ENCODE measurements around the gene XKR7. TPM values are rescaled to one million over a fixed set of nuclear protein-coding genes. Genes with fewer than 3 reads are reported as not detected.
"Not testable (repeated sequence)": the region's sequence is repeated elsewhere in the genome, so short reads cannot be mapped to it uniquely, and the experiment has no call there.

The XKR7 gene
- total and polyA plus RNA-seq, 10 of the 15 experiments (the other 5 are each of a cell fraction or from before 2014, with no cell fraction given), result not detected

DNA sequence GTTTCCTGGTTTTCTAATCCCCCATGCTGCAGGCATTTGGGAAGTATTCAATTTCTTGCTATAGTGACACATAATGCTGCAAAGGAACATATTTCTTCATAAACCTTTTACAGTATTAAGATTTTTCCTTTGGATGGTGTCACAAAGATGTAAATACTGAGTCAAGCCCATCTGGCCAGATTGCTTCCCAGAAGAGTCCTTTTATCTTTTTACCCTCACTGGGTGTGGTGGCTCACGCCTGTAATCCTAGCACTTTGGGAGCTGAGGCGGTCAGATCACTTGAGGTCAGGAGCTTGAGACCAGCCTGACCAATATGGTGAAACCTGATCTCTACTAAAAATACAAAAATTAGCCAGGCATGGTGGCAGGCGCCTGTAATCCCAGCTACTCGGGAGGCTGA is 38.3 kb upstream of the XKR7 start:
- ChIA-PET POLR2A (interaction anchor here (1.2 kb wide), 1 partner anchor 9 kb away, joined by 3 read pairs; no protein-coding TSS in a partner anchor), CTCF (interaction anchor here (0.8 to 2.6 kb wide), 3 partner anchors 23 to 77 kb away, joined by 3 to 14 read pairs (median 3); partner anchors contain the start of gene PDRG1), SMC1A (ENCODE audit: uncharacterized antibody, unreplicated experiment) (interaction anchor here (0.9 to 1.8 kb wide), 5 partner anchors 11 to 75 kb away, joined by 3 to 5 read pairs (median 4); partner anchors contain the start of gene PDRG1)
- H3K79me2 ChIP-seq (ENCODE audit: control insufficient read depth, insufficient read depth, low read length); DNase-seq (ENCODE audit: low read depth, low spot score); H3K4me1 ChIP-seq (ENCODE audit: control insufficient read depth, insufficient read depth, low read length); H3K9me3 ChIP-seq (replicated peaks; ENCODE audit: control insufficient read depth, insufficient read depth, low read length); FAIRE-seq; BruUV-seq (replicated peaks); H3K27me3 ChIP-seq (replicated peaks in 1 of 2; ENCODE audit: control insufficient read depth in 2 of 2, insufficient read depth in 2 of 2, low read length in 1 of 2); intact Hi-C loops (cut with micrococcal nuclease; ENCODE audit: unreplicated experiment); H3K27ac ChIP-seq (ENCODE audit: control insufficient read depth, insufficient read depth); ATAC-seq; H3K9ac ChIP-seq (ENCODE audit: control insufficient read depth, insufficient read depth, low read length); H3K4me3 ChIP-seq; H3K4me2 ChIP-seq (ENCODE audit: control insufficient read depth, insufficient read depth); H4K20me1 ChIP-seq (ENCODE audit: control insufficient read depth, insufficient read depth); H2AFZ ChIP-seq (ENCODE audit: control insufficient read depth, low read depth, low read length); in situ Hi-C loops (cut with MboI); H3K36me3 ChIP-seq (ENCODE audit: control insufficient read depth in 2 of 2, insufficient read depth in 2 of 2, low read length in 1 of 2); RAD21 ChIA-PET (ENCODE audit: unreplicated experiment): not testable (repeated sequence)
- WGBS (ENCODE audit: insufficient coverage, insufficient replicate concordance, low lambda C conversion rate, missing lambda C conversion rate), result 67% methylated on average over 4 of the region's 4 CpGs

DNA sequence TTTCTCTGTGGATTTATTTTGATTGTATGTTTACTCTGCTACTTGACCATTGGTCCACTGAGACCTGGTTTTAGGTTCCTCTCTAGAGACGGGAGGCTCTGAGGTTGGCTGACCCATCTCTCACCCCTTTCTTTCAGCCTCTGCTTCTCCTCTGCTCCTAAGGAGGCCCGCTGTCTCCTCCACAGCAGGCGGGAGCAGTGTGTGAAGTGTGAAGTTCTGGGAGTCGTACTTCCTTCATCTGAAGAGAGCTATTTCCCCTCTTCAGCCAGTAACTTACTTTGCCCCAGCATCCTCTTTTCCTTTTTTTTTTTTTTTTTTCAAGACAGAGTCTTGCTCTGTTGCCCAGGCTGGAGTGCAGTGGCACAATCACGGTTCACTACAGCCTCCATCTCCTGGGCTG is 37.2 kb upstream of the XKR7 start:
- Histone ChIP-seq H3K9ac (ENCODE audit: control insufficient read depth, insufficient read depth, low read length) (no peak overlapping the region), H2AFZ (ENCODE audit: control insufficient read depth, low read depth, low read length) (no peak overlapping the region), H3K4me3 (no peak overlapping the region), H3K79me2 (ENCODE audit: control insufficient read depth, insufficient read depth, low read length) (no peaks in the 10 kb centered on the region), H3K27me3 (replicated peaks in 1 of 2; ENCODE audit: control insufficient read depth in 2 of 2, insufficient read depth in 2 of 2, low read length in 1 of 2) (no peaks in the 10 kb centered on the region), H3K4me1 (ENCODE audit: control insufficient read depth, insufficient read depth, low read length) (no peaks in the 10 kb centered on the region), H4K20me1 (ENCODE audit: control insufficient read depth, insufficient read depth) (no peaks in the 10 kb centered on the region), H3K27ac (ENCODE audit: control insufficient read depth, insufficient read depth) (no peak overlapping the region), H3K4me2 (ENCODE audit: control insufficient read depth, insufficient read depth) (no peak overlapping the region), H3K9me3 (replicated peaks; ENCODE audit: control insufficient read depth, insufficient read depth, low read length) (no peaks in the 10 kb centered on the region), H3K36me3 (ENCODE audit: control insufficient read depth in 2 of 2, insufficient read depth in 2 of 2, low read length in 1 of 2) (no peaks in the 10 kb centered on the region)
- WGBS (ENCODE audit: insufficient coverage, insufficient replicate concordance, low lambda C conversion rate, missing lambda C conversion rate), result 0% methylated on average over 5 of the region's 5 CpGs
- TF ChIP-seq JUND (IDR thresholded peaks at IDR 0.05; ENCODE audit: low read depth, low read length), result no peak
- no peak for TF ChIP-seq KAT2A (conservative IDR thresholded peaks at IDR 0.05; ENCODE audit: control insufficient read depth, low read depth, low read length)
- no peak for TF ChIP-seq RAD51 (IDR thresholded peaks at IDR 0.05)
- no peak for TF ChIP-seq SUZ12 (IDR thresholded peaks at IDR 0.05; ENCODE audit: unreplicated experiment)
- TF ChIP-seq, protein P1, sequence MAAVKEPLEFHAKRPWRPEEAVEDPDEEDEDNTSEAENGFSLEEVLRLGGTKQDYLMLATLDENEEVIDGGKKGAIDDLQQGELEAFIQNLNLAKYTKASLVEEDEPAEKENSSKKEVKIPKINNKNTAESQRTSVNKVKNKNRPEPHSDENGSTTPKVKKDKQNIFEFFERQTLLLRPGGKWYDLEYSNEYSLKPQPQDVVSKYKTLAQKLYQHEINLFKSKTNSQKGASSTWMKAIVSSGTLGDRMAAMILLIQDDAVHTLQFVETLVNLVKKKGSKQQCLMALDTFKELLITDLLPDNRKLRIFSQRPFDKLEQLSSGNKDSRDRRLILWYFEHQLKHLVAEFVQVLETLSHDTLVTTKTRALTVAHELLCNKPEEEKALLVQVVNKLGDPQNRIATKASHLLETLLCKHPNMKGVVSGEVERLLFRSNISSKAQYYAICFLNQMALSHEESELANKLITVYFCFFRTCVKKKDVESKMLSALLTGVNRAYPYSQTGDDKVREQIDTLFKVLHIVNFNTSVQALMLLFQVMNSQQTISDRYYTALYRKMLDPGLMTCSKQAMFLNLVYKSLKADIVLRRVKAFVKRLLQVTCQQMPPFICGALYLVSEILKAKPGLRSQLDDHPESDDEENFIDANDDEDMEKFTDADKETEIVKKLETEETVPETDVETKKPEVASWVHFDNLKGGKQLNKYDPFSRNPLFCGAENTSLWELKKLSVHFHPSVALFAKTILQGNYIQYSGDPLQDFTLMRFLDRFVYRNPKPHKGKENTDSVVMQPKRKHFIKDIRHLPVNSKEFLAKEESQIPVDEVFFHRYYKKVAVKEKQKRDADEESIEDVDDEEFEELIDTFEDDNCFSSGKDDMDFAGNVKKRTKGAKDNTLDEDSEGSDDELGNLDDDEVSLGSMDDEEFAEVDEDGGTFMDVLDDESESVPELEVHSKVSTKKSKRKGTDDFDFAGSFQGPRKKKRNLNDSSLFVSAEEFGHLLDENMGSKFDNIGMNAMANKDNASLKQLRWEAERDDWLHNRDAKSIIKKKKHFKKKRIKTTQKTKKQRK (IDR thresholded peaks at IDR 0.05; ENCODE audit: low read depth, low read length), result no peak
- no peak for TF ChIP-seq CEBPB (IDR thresholded peaks at IDR 0.05; ENCODE audit: borderline replicate concordance in 1 of 2, low read depth in 2 of 2, low read length in 2 of 2)
- DNase-seq (ENCODE audit: low read depth, low spot score) (no peak), ATAC-seq (no peak), FAIRE-seq (no peak)
- intact Hi-C loops (cut with micrococcal nuclease; ENCODE audit: unreplicated experiment) (no loop called here), in situ Hi-C loops (cut with MboI) (no loop called here)
- ChIA-PET CTCF (interaction anchor here (0.8 to 2.6 kb wide), 4 partner anchors 19 to 101 kb away, joined by 3 to 14 read pairs (median 4); partner anchors contain the start of gene PDRG1), SMC1A (ENCODE audit: uncharacterized antibody, unreplicated experiment) (interaction anchor here (0.9 to 1.8 kb wide), 6 partner anchors 12 to 76 kb away, joined by 3 to 5 read pairs (median 4); partner anchors contain the start of gene PDRG1), RAD21 (ENCODE audit: unreplicated experiment) (interaction anchor here (0.6 to 1.3 kb wide), 3 partner anchors 17 to 227 kb away, joined by 3 read pairs; no protein-coding TSS in a partner anchor), POLR2A (interaction anchor here (0.5 to 0.7 kb wide), 3 partner anchors 18 to 79 kb away, joined by 3 to 4 read pairs (median 3); no protein-coding TSS in a partner anchor)
- BruUV-seq (replicated peaks), result no TSS peak

Data from GM12878 (cell line).